K562 (cell line): Measurements from ENCODE around the gene MRPS31. TPM values are rescaled to one million over a fixed set of nuclear protein-coding genes. Genes with fewer than 3 reads are reported as not detected.
A peak's percentile ranks its signal among the peaks of the same experiment; 100 is the strongest.

ENCODE experiments used
- ARNT ChIP-seq, 2 experiments: fragments of 450-650 bp; IDR thresholded peaks; 2 replicates each; pipeline ENCODE4 v1.6.1; 2016; ENCODE audit warnings: mild to moderate bottlenecking in 1 of 2
- CC2D1A ChIP-seq: fragments of 450-650 bp; IDR thresholded peaks from 2 replicates; pipeline ENCODE4 v1.6.1; 2017; ENCODE audit warnings: mild to moderate bottlenecking
- CGGBP1 ChIP-seq: fragments of 250-450 bp; sonication (Bioruptor Pico); IDR thresholded peaks from 2 replicates; pipeline ENCODE4 v1.9.0; 2021; ENCODE audit warnings: mild to moderate bottlenecking
- CLOCK ChIP-seq: fragments of 250-450 bp; sonication (Bioruptor Pico); IDR thresholded peaks from 2 replicates; pipeline ENCODE4 v1.4.0; 2020; ENCODE audit warnings: mild to moderate bottlenecking, moderate library complexity, borderline replicate concordance
- FOSL1 ChIP-seq: fragments of 200-800 bp; sonication (Bioruptor generic); conservative IDR thresholded peaks from 2 replicates; pipeline ENCODE4 v1.6.1; 2016; ENCODE audit warnings: missing genetic modification characterization, missing compliant biosample characterization
- MAZ ChIP-seq, 2 experiments: fragments of 450-650 bp in 1 of 2; sonication (generic) in 1 of 2; formaldehyde crosslinking; IDR thresholded peaks in 1 of 2; conservative IDR thresholded peaks in 1 of 2; 2 replicates each; pipeline versions ENCODE4 v1.4.0 to v1.5.0; 2020; ENCODE audit warnings: mild to moderate bottlenecking in 1 of 2, missing genetic modification reagents in 1 of 2
- MBD2 ChIP-seq: sonication (generic); IDR thresholded peaks from 2 replicates; pipeline ENCODE4 v1.6.1; 2016; ENCODE audit warnings: low read depth, borderline replicate concordance
- MCM7 ChIP-seq, 2 experiments: fragments of 450-650 bp; IDR thresholded peaks; 2 replicates each; pipeline ENCODE4 v1.6.1; 2016 to 2018
- POU5F1 ChIP-seq: fragments of 150-350 bp; IDR thresholded peaks from 2 replicates; pipeline ENCODE4 v1.6.1; 2014; ENCODE audit warnings: borderline replicate concordance, low read length, low read depth, mild to moderate bottlenecking; ENCODE audit not compliant: partially characterized antibody
- RFX5 ChIP-seq: IDR thresholded peaks from 2 replicates; pipeline ENCODE4 v1.6.1; 2011; ENCODE audit warnings: low read depth, mild to moderate bottlenecking, improper control_type of control experiment, low read length
- TAL1 ChIP-seq: fragments of 450-650 bp; IDR thresholded peaks from 2 replicates; pipeline ENCODE4 v1.6.1; 2016; ENCODE audit warnings: mild to moderate bottlenecking
- ZBTB11 ChIP-seq, 3 experiments: fragments of 200-800 bp in 1 of 3; fragments of 250-450 bp in 1 of 3; fragments of 450-650 bp in 1 of 3; sonication (Bioruptor Pico) in 1 of 3; sonication (Bioruptor generic) in 1 of 3; formaldehyde crosslinking in 1 of 3; IDR thresholded peaks; 2 replicates each; pipeline versions ENCODE4 v1.6.1 to v1.8.0; 2016 to 2022; ENCODE audit warnings: mild to moderate bottlenecking in 2 of 3, missing genetic modification characterization in 2 of 3, missing compliant biosample characterization in 1 of 3, moderate library complexity in 1 of 3
- ZNF140 ChIP-seq: fragments of 250-450 bp; sonication (Bioruptor Pico); IDR thresholded peaks from 2 replicates; pipeline ENCODE4 v1.8.0; 2021; ENCODE audit warnings: moderate library complexity, mild to moderate bottlenecking, inconsistent platforms
- ZNF224 ChIP-seq: sonication (generic); formaldehyde crosslinking; IDR thresholded peaks from 2 replicates; pipeline ENCODE4 v1.8.0; 2022; ENCODE audit warnings: mild to moderate bottlenecking, missing genetic modification reagents
- ZNF354B ChIP-seq: fragments of 250-450 bp; sonication (Bioruptor Pico); IDR thresholded peaks from 2 replicates; pipeline ENCODE4 v1.4.0; 2020
- ZNF444 ChIP-seq: fragments of 250-450 bp; sonication (Bioruptor Pico); IDR thresholded peaks from 2 replicates; pipeline ENCODE4 v1.4.0; 2020; ENCODE audit warnings: mild to moderate bottlenecking, moderate library complexity
- ZNF695 ChIP-seq: fragments of 450-650 bp; formaldehyde crosslinking; IDR thresholded peaks from 2 replicates; pipeline ENCODE4 v1.4.0; 2020; ENCODE audit warnings: mild to moderate bottlenecking, moderate library complexity
- polyA plus RNA-seq, 8 experiments: library from polyadenylated mRNA; depleted of rRNA in 4 of 8; stranded (reverse) in 5 of 8; unstranded in 3 of 8; fragments of >200 nt; fragmentation: Nextera tagmentation in 2 of 8; fragmentation: Illumina TruSeq in 1 of 8; extraction: Ambion mirVana in 2 of 8; extraction: Trizol in 1 of 8; gene quantifications; 2 replicates each; pipeline versions ENCODE4 v1.2.1 to v1.2.3, GENCODE V29; 2011 to 2014; ENCODE audit warnings: inconsistent platforms in 1 of 8, missing spikeins in 1 of 8
- total RNA-seq, 7 experiments: library from RNA; depleted of rRNA in 6 of 7; stranded (reverse); fragments of >200 nt in 6 of 7; fragmentation: Illumina TruSeq in 2 of 7; extraction: Trizol in 2 of 7; gene quantifications; 2 replicates each; pipeline versions ENCODE4 v1.2.1 to v1.2.3, GENCODE V29; 2011 to 2021; ENCODE audit warnings: low replicate concordance in 1 of 7
- TF ChIP-seq, protein P1 (sequence below): fragments of 450-650 bp; IDR thresholded peaks from 2 replicates; pipeline ENCODE4 v1.6.1; 2014; ENCODE audit warnings: low read depth, mild to moderate bottlenecking, moderate library complexity, borderline replicate concordance

Gene MRPS31
- total and polyA plus RNA-seq, 9 of the 15 experiments (the other 6 are each of a cell fraction or from before 2014, with no cell fraction given), result 20.3 to 57.8 (median 37.1) TPM

DNA sequence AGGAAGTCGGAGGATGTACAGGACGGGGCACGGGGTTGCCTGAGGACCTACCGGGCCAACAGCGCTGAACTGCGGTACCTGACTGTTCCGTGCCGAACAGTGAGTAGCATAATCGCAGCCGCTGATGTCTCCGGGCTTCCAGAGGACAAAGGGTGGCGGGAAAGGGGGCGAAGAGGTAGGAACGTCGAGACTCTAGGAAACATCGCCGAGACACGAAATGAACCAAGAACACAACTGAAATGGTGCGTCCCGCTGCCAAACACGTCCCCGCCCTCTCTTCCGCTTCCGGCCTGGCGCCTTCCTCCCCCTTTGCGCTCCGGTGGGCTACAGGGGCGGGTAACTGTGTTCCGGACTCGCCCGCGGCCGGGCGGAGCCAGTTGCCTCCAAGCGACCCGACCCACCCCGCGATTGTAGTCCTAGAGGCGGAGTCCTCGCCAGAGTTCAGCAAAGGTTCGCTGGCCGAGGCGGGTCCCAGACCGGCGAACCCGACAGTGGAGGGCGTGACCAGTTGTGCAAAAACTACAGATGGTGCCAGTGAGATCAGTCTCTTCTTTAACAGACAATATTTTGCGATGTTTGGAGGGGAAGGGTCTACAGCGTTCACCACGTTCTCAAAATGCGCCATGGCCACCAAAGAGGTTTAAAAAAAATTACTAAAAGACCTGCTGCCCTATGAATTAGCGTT is at the start of gene MRPS31 (continued):
- TF ChIP-seq, protein P1, sequence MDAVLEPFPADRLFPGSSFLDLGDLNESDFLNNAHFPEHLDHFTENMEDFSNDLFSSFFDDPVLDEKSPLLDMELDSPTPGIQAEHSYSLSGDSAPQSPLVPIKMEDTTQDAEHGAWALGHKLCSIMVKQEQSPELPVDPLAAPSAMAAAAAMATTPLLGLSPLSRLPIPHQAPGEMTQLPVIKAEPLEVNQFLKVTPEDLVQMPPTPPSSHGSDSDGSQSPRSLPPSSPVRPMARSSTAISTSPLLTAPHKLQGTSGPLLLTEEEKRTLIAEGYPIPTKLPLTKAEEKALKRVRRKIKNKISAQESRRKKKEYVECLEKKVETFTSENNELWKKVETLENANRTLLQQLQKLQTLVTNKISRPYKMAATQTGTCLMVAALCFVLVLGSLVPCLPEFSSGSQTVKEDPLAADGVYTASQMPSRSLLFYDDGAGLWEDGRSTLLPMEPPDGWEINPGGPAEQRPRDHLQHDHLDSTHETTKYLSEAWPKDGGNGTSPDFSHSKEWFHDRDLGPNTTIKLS, result peak; percentile 37; the same call in 1 of the 2 replicates
- no peak for TF ChIP-seq MCM7 (IDR thresholded peaks at IDR 0.05)
- TF ChIP-seq FOSL1 (tag), result no peak
- no peak for TF ChIP-seq ZNF224 (CRISPR knock-in tag)
- no peak for TF ChIP-seq ZNF444 (CRISPR knock-in tag)
- no peak for TF ChIP-seq ZNF695 (CRISPR knock-in tag)
- no peak for TF ChIP-seq CGGBP1 (CRISPR knock-in tag)
- no peak for TF ChIP-seq ZNF354B (CRISPR knock-in tag)
- 0 out of 2 replicates have a peak, but pooled peaks have one; percentile 22 for TF ChIP-seq TAL1
- TF ChIP-seq POU5F1, result peak; percentile 37
- no peak for TF ChIP-seq ARNT (IDR thresholded peaks at IDR 0.05)
- TF ChIP-seq CLOCK (CRISPR knock-in tag), result no peak
- 0 out of 2 replicates have a peak, but pooled peaks have one; percentile 17 for TF ChIP-seq CC2D1A
- peak; percentile 99 to 100 (median 99) for TF ChIP-seq ZBTB11 (CRISPR knock-in tag; IDR thresholded peaks at IDR 0.05)
- peak; percentile 65; the same call in 1 of the 2 replicates for TF ChIP-seq MBD2
- TF ChIP-seq MAZ (CRISPR knock-in tag; conservative IDR thresholded peaks at IDR 0.05 in 1 of 2, IDR thresholded peaks at IDR 0.05 in 1 of 2), result peak; percentile 75 to 83
- no peak for TF ChIP-seq RFX5
- TF ChIP-seq ZNF140 (CRISPR knock-in tag), result no peak
